Uterus (tissue), 2 donors: ENCODE data around the gene DLX4.

Source experiments
- POLR2A ChIP-seq, 2 donors: fragments of 450-650 bp; IDR thresholded peaks; one replicate each; pipeline ENCODE4 v1.6.1; 2016; ENCODE audit warnings: antibody characterized with exemption in 2 of 2, mild to moderate bottlenecking in 1 of 2, moderate library complexity in 1 of 2
- TF ChIP-seq, protein P1 (sequence below), 4 experiments: fragments of 200-600 bp in 2 of 4; fragments of 450-650 bp in 2 of 4; sonication (generic) in 2 of 4; IDR thresholded peaks; one replicate each; pipeline ENCODE4 v1.5.1; 2016 to 2019; ENCODE audit warnings: antibody characterized with exemption in 4 of 4, mild to moderate bottlenecking in 2 of 4, moderate library complexity in 1 of 4

DNA sequence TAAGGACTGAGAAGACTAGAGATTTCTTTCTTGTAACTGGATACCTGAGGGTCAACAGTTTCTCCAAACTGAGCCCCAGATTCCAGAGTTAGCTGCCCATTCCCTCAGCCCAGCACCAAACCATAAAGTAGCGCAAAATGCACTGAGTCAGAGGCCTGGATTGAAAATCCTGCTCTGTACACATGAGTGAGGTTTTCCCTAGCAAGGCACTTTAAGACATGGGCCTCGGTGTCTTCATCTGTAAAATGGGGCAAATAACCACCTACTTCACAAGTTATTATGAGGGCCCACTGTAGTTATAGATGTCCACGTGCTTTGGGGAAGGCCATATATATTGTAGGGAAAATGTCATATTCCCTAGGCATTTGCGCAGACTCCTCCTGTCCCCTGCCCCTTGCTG lies 10.3 kb upstream of the DLX4 start:
- TF ChIP-seq, protein P1, sequence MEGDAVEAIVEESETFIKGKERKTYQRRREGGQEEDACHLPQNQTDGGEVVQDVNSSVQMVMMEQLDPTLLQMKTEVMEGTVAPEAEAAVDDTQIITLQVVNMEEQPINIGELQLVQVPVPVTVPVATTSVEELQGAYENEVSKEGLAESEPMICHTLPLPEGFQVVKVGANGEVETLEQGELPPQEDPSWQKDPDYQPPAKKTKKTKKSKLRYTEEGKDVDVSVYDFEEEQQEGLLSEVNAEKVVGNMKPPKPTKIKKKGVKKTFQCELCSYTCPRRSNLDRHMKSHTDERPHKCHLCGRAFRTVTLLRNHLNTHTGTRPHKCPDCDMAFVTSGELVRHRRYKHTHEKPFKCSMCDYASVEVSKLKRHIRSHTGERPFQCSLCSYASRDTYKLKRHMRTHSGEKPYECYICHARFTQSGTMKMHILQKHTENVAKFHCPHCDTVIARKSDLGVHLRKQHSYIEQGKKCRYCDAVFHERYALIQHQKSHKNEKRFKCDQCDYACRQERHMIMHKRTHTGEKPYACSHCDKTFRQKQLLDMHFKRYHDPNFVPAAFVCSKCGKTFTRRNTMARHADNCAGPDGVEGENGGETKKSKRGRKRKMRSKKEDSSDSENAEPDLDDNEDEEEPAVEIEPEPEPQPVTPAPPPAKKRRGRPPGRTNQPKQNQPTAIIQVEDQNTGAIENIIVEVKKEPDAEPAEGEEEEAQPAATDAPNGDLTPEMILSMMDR (IDR thresholded peaks at IDR 0.05), result no peak
- no peak for TF ChIP-seq POLR2A (IDR thresholded peaks at IDR 0.05)
